SU-DHL-6 (cell line): ENCODE results near the gene RNU2-1.

ENCODE experiments used
- EZH2phosphoT487 ChIP-seq: fragments of 200-600 bp; sonication (generic), shearing (Covaris generic); conservative IDR thresholded peaks from 2 replicates; pipeline ENCODE4 v1.6.1; 2018; ENCODE audit warnings: mild to moderate bottlenecking, antibody characterized with exemption, low read length, moderate library complexity, mixed read lengths
- TF ChIP-seq, protein P1 (sequence below): fragments of 200-600 bp; sonication (generic); IDR thresholded peaks from one replicate; pipeline ENCODE4 v1.5.1; 2017; ENCODE audit warnings: antibody characterized with exemption, mild to moderate bottlenecking, low read length, moderate library complexity; ENCODE audit not compliant: insufficient read depth, poor library complexity, severe bottlenecking

DNA sequence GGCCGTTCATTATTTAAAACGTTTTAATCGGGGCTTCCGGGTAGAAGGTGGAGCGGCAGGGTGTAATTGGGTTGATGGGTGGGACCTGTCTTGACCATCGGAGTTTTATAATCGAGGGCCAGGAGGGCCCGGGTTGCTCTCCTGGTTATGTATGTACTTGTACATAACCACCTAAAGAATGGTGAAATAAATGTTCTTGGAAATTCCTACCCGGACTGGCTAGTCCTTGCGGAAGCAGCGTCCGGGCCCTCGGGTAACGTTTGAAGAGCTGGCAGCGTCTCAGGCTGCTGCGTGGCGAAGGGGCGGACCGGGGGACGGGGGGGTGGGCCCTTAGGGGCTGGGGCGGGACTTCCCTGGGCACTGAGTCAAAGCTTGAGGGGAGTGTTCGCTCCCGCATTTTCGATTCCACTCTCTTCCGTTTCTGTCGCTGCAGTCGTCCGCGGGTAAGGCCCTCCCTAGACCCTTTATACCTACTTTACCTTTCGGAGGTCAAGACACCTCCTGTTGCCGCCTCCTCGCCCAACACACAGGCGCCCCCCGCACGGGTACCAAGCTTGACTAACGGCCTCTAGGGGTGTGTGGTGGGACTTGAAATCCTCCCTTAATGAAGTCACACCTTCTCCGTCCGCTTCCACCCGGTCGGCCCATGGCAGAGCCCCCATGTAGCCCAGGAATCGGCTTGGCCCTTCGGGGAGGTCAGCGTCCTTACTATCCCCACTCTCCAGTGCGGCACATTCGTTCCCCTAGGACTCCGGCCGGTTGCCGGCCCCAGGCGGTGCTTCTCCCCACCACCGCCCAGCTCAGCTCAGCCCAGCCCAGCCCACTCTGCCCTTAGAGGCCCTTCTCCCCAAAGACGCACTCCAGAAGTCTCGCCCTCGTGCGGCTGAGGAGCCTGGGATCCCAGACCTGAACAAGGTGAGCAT, 22.0 kb downstream of the RNU2-1 start, which contains the start of gene TMEM106A:
- TF ChIP-seq, protein P1, sequence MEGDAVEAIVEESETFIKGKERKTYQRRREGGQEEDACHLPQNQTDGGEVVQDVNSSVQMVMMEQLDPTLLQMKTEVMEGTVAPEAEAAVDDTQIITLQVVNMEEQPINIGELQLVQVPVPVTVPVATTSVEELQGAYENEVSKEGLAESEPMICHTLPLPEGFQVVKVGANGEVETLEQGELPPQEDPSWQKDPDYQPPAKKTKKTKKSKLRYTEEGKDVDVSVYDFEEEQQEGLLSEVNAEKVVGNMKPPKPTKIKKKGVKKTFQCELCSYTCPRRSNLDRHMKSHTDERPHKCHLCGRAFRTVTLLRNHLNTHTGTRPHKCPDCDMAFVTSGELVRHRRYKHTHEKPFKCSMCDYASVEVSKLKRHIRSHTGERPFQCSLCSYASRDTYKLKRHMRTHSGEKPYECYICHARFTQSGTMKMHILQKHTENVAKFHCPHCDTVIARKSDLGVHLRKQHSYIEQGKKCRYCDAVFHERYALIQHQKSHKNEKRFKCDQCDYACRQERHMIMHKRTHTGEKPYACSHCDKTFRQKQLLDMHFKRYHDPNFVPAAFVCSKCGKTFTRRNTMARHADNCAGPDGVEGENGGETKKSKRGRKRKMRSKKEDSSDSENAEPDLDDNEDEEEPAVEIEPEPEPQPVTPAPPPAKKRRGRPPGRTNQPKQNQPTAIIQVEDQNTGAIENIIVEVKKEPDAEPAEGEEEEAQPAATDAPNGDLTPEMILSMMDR = peak; percentile 6
- no peak for TF ChIP-seq EZH2phosphoT487
